Lung (tissue), 12 donors: ENCODE data around the gene CELSR1. TPM values are rescaled to one million over a fixed set of nuclear protein-coding genes. Genes with fewer than 3 reads are reported as not detected.

Source experiments
- ATAC-seq: fragments of 200-7000 bp; cut with Tn5 transposase; one replicate; pipeline ENCODE4 v1.9.1; 2020; ENCODE audit warnings: moderate number of reproducible peaks; ENCODE audit not compliant: insufficient read depth, low FRiP score
- DNase-seq, 3 donors: peaks; one replicate each; pipeline ENCODE4 v3.0.0-alpha.2; 2013 to 2017
- H3K27ac ChIP-seq, 2 donors: one replicate each; pipeline ENCODE4 v1.5.1; 2013; ENCODE audit warnings: mild to moderate bottlenecking in 2 of 2, moderate library complexity in 2 of 2, control low read depth in 1 of 2, inconsistent platforms in 1 of 2, low read depth in 1 of 2, low read length in 1 of 2
- H3K27me3 ChIP-seq, 3 donors: one replicate each; pipeline ENCODE4 v1.5.1; 2013; ENCODE audit warnings: low read length in 2 of 3; ENCODE audit not compliant: control insufficient read depth in 3 of 3, insufficient read depth in 3 of 3
- H3K36me3 ChIP-seq, 4 donors: one replicate each; pipeline ENCODE4 v1.5.1; 2013; ENCODE audit warnings: low read length in 4 of 4, mild to moderate bottlenecking in 1 of 4, moderate library complexity in 1 of 4; ENCODE audit not compliant: control insufficient read depth in 4 of 4, insufficient read depth in 4 of 4
- H3K4me1 ChIP-seq, 5 donors: one replicate each; pipeline ENCODE4 v1.5.1; 2013; ENCODE audit warnings: low read length in 5 of 5, mild to moderate bottlenecking in 2 of 5, moderate library complexity in 1 of 5; ENCODE audit not compliant: control insufficient read depth in 5 of 5, insufficient read depth in 5 of 5
- H3K4me3 ChIP-seq: one replicate; pipeline ENCODE4 v1.5.1; 2013; ENCODE audit warnings: mild to moderate bottlenecking, control low read depth, moderate library complexity
- H3K9ac ChIP-seq, 2 donors: one replicate each; pipeline ENCODE4 v1.5.1; 2013; ENCODE audit warnings: low read length in 2 of 2, control low read depth in 1 of 2; ENCODE audit not compliant: insufficient read depth in 1 of 2
- H3K9me3 ChIP-seq, 4 donors: one replicate each; pipeline ENCODE4 v1.5.1; 2013; ENCODE audit warnings: low read length in 3 of 4, mild to moderate bottlenecking in 1 of 4, moderate library complexity in 1 of 4; ENCODE audit not compliant: control insufficient read depth in 4 of 4, insufficient read depth in 3 of 4
- WGBS, 2 donors: extraction: QIAGEN DNeasy Blood & Tissue Kit; methylation state at CpG; one replicate each; pipeline ENCODE4 v1.1.7; 2013; 5-methylcytosine and 5-hydroxymethylcytosine counted together
- polyA plus RNA-seq, 2 donors: library from polyadenylated mRNA; stranded (reverse); fragments of 200-250 nt; gene quantifications; one replicate each; pipeline ENCODE4 v1.2.1, GENCODE V29; 2013
- total RNA-seq, 2 donors: library from RNA; depleted of rRNA in 1 of 2; stranded (reverse); fragments of >200 nt in 1 of 2; gene quantifications; one replicate each; pipeline ENCODE4 v1.2.1, GENCODE V29; 2014 to 2021
- TF ChIP-seq, protein P1 (sequence below): IDR thresholded peaks from 2 replicates; pipeline ENCODE4 v1.5.1; 2012; ENCODE audit warnings: mild to moderate bottlenecking; ENCODE audit errors: control extremely low read depth, extremely low read depth
- donor health status: control.
- donor health status: control.
- donor health status: Bipolar disorder and iron deficiency.
- donor health status: healthy.
- donor health status: DM: yes; HTN: yes; CAD: no.

CELSR1 gene
- total and polyA plus RNA-seq, 4 donors: 14.0 to 65.9 (median 32.7) TPM

DNA sequence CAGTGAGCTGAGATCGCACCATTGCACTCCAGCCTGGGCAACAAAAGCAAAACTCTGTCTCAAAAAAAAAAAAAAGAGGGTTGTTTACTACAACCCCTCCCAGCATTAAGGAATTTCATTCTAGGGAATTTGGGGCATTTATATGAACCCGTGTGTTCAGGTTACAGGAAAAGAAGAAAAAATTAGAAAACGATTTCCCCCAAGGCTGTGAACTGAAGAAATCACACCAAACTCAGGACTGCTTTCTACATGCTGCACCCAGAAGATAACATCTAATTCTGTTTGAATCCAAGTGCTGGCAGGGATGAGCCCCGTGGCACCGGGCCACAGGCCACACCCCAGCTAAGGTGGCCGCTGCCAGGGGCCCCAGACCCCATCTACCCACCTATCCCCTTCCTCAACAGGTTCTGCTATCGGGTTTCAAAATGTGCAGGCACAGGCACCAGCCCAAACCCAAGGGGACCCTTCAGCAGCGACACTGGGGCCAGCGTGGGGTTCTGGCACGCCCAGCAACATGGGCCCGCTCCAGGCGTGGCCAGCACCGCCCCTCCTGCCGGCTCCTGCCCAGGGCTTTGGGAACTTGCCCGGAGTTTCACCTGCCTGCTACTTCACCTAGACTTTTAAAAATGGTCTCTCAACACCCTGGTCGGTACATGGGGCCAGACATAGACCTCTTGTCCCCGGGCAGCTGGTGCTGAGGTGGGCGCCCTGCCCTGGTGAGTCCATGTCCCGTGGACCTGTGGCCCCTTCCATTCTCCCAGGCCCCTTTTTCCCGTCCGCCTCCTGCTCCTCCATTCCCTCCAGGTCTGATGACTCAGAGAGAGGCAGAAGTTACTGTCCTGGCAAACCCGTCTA lies 11.8 kb downstream of the CELSR1 start:
- H3K27ac ChIP-seq: peak overlapping the region in 1 of 2 donors; percentile 32
- H3K27me3 ChIP-seq: peaks cover 0 to 16% (median 2%) of the 10 kb centered on the region in 3 donors
- H3K36me3 ChIP-seq: no peaks in the 10 kb centered on the region
- H3K4me1 ChIP-seq: peaks cover 0 to 17% (median under 1%) of the 10 kb centered on the region in 5 donors
- WGBS, 2 donors: 69 to 86% methylated on average over 22 of the region's 22 CpGs
- DNase-seq (no peak), ATAC-seq (no peak)
- H3K9me3 ChIP-seq: peaks cover 0 to 6% (median 0%) of the 10 kb centered on the region in 4 donors
- TF ChIP-seq, protein P1, sequence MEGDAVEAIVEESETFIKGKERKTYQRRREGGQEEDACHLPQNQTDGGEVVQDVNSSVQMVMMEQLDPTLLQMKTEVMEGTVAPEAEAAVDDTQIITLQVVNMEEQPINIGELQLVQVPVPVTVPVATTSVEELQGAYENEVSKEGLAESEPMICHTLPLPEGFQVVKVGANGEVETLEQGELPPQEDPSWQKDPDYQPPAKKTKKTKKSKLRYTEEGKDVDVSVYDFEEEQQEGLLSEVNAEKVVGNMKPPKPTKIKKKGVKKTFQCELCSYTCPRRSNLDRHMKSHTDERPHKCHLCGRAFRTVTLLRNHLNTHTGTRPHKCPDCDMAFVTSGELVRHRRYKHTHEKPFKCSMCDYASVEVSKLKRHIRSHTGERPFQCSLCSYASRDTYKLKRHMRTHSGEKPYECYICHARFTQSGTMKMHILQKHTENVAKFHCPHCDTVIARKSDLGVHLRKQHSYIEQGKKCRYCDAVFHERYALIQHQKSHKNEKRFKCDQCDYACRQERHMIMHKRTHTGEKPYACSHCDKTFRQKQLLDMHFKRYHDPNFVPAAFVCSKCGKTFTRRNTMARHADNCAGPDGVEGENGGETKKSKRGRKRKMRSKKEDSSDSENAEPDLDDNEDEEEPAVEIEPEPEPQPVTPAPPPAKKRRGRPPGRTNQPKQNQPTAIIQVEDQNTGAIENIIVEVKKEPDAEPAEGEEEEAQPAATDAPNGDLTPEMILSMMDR: no peak
- no peak overlapping the region for H3K4me3 ChIP-seq
- no peak overlapping the region for H3K9ac ChIP-seq

DNA sequence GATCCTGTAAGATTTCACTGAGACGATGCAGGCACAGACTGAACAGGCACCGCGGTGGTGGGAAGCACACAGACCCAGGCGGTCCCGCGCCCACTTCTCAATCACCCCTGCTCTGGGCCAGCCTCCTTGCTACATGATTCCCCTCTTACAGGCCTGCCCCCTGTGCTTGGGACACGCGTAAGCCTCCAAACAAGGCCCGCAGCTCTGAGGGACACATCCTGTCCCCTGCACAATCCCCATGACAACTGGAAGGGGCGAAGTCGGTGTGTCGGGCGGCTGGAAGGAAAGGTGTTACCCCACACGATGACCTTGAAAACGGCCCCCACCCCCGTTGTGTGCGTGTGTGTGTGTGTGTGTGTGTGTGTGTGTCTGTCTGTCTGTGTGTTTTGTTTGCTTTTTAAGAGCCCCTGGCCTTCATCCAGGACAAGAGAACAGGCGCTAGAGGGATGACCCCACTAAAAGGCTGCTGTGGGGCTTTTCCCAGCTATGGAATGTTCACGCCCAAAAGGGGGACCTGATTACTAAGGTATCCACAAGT lies 13.1 kb downstream of the CELSR1 start:
- DNase-seq (no peak), ATAC-seq (no peak)
- Histone ChIP-seq H3K36me3 (no peaks in the 10 kb centered on the region), H3K9ac (no peak overlapping the region), H3K4me1 (peaks cover 0 to 16% (median 0%) of the 10 kb centered on the region in 5 donors), H3K9me3 (peaks cover 0 to 6% (median 0%) of the 10 kb centered on the region in 4 donors), H3K4me3 (no peak overlapping the region), H3K27ac (no peak overlapping the region), H3K27me3 (peaks cover 0 to 16% (median 2%) of the 10 kb centered on the region in 3 donors)
- 60 to 71% methylated on average over 19 of the region's 19 CpGs for WGBS, 2 donors
- TF ChIP-seq, protein P1: no peak

DNA sequence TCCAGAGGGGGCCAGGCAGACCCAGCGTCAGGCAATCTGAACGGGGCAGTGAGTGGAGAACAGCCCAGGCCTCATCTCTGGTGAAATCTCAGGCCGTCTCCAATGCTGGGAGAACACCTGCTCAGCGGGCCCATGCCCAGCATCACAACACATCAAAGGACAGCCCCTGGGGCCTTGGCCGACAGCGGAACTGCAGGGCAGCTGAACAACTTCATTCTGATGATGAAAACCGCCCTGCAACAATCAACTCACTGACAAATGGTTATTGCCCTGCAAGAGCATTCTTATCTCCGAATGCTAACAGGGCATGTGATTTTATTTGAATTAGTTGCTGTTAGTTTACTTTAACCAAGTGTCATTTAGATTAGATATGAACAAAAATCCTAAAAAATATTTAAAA lies 14.6 kb downstream of the CELSR1 start:
- no peak for ATAC-seq

More for the DNA sequence above, 14.6 kb downstream of the CELSR1 start:
- Histone ChIP-seq H3K4me3 (no peak overlapping the region), H3K4me1 (peaks cover 0 to 16% (median 0%) of the 10 kb centered on the region in 5 donors), H3K36me3 (no peaks in the 10 kb centered on the region), H3K9me3 (peaks cover 0 to 6% (median 0%) of the 10 kb centered on the region in 4 donors), H3K27me3 (peaks cover 0 to 16% (median 2%) of the 10 kb centered on the region in 3 donors), H3K27ac (no peak overlapping the region), H3K9ac (no peak overlapping the region)
- TF ChIP-seq, protein P1: no peak
- DNase-seq: peak in 1 of 3 donors; percentile 30
- 48 to 90% methylated on average over 7 to 8 of the region's 8 CpGs for WGBS, 2 donors
